GM23338 (cell line): Measurements from ENCODE around the gene TRHDE. TPM values are rescaled to one million over a fixed set of nuclear protein-coding genes. Genes with fewer than 3 reads are reported as not detected.

Experiments
- ATAC-seq: fragments of 200-7000 bp; cut with Tn5 transposase; 3 replicates; pipeline ENCODE4 v1.9.1; 2020
- DNase-seq: peaks from one replicate; pipeline ENCODE4 v3.0.0-alpha.2; 2015; ENCODE audit warnings: low spot score
- H2AFZ ChIP-seq: fragments of 200-600 bp; sonication (generic); 2 replicates; pipeline ENCODE4 v1.8.0; 2016; ENCODE audit warnings: antibody characterized with exemption, mild to moderate bottlenecking, moderate library complexity
- H3F3A ChIP-seq: fragments of 200-600 bp; sonication (generic); replicated peaks from 2 replicates; pipeline ENCODE4 v1.8.0; 2017; ENCODE audit warnings: antibody characterized with exemption, mixed run types, low read depth
- H3K27ac ChIP-seq: fragments of 200-600 bp; sonication (generic); 2 replicates; pipeline ENCODE4 v1.6.1; 2016; ENCODE audit warnings: low read depth
- H3K27me3 ChIP-seq: fragments of 200-600 bp; sonication (generic); 2 replicates; pipeline ENCODE4 v1.8.0; 2016; ENCODE audit warnings: mild to moderate bottlenecking, mixed run types, moderate library complexity; ENCODE audit not compliant: insufficient read depth
- H3K36me3 ChIP-seq: fragments of 200-600 bp; sonication (generic); 2 replicates; pipeline ENCODE4 v1.8.0; 2016; ENCODE audit warnings: mild to moderate bottlenecking; ENCODE audit not compliant: insufficient read depth
- H3K4me1 ChIP-seq: fragments of 200-600 bp; sonication (generic); 2 replicates; pipeline ENCODE4 v1.8.0; 2016; ENCODE audit warnings: mild to moderate bottlenecking, moderate library complexity; ENCODE audit not compliant: insufficient read depth
- H3K4me2 ChIP-seq: fragments of 200-600 bp; sonication (generic); 2 replicates; pipeline ENCODE4 v1.7.1; 2017; ENCODE audit warnings: mixed run types
- H3K4me3 ChIP-seq: fragments of 200-600 bp; sonication (generic); 2 replicates; pipeline ENCODE4 v1.6.1; 2016; ENCODE audit warnings: mixed run types
- H3K79me2 ChIP-seq: fragments of 200-600 bp; sonication (generic); replicated peaks from 2 replicates; pipeline ENCODE4 v1.8.0; 2017; ENCODE audit warnings: mild to moderate bottlenecking; ENCODE audit not compliant: insufficient read depth
- H3K9me2 ChIP-seq: fragments of 200-600 bp; sonication (generic); 2 replicates; pipeline ENCODE4 v1.8.0; 2017; ENCODE audit not compliant: insufficient read depth
- H4K20me1 ChIP-seq: fragments of 200-600 bp; sonication (generic); replicated peaks from 2 replicates; pipeline ENCODE4 v1.8.0; 2017; ENCODE audit warnings: mild to moderate bottlenecking; ENCODE audit not compliant: insufficient read depth
- H3K27ac Mint-ChIP-seq: 2 replicates; pipeline ENCODE4 v1.8.0; 2020; ENCODE audit warnings: inconsistent platforms, mild to moderate bottlenecking, moderate library complexity, mixed read lengths
- H3K27me3 Mint-ChIP-seq: 3 replicates; pipeline ENCODE4 v1.8.0; 2022; ENCODE audit warnings: low read depth, mild to moderate bottlenecking, moderate library complexity, mixed read lengths, inconsistent platforms; ENCODE audit not compliant: insufficient read depth, poor library complexity
- H3K36me3 Mint-ChIP-seq: 3 replicates; pipeline ENCODE4 v1.8.0; 2021; ENCODE audit warnings: low read depth, mild to moderate bottlenecking, inconsistent platforms, moderate library complexity, mixed read lengths
- H3K4me1 Mint-ChIP-seq: 3 replicates; pipeline ENCODE4 v1.8.0; 2020; ENCODE audit warnings: mild to moderate bottlenecking, inconsistent platforms, mixed read lengths
- H3K4me3 Mint-ChIP-seq: 3 replicates; pipeline ENCODE4 v1.8.0; 2021; ENCODE audit warnings: moderate library complexity, mild to moderate bottlenecking, inconsistent platforms, mixed read lengths
- H3K9me3 Mint-ChIP-seq: 3 replicates; pipeline ENCODE4 v1.8.0; 2020; ENCODE audit warnings: moderate library complexity, mild to moderate bottlenecking, inconsistent platforms, mixed read lengths
- CREB1 ChIP-seq: fragments of 250-450 bp; sonication (Bioruptor Pico); IDR thresholded peaks from 2 replicates; pipeline ENCODE4 v1.5.0; 2020; ENCODE audit warnings: low read depth, mild to moderate bottlenecking, moderate library complexity
- CTCF ChIP-seq, 2 experiments: fragments of 200-600 bp in 1 of 2; sonication (generic) in 1 of 2; conservative IDR thresholded peaks; 2 replicates each; pipeline versions ENCODE4 v1.5.1 to v1.6.1; 2016 to 2017; ENCODE audit warnings: antibody characterized with exemption in 2 of 2, low read depth in 2 of 2, mild to moderate bottlenecking in 2 of 2, moderate library complexity in 1 of 2
- ETS1 ChIP-seq: IDR thresholded peaks from 2 replicates; pipeline ENCODE4 v1.6.1; 2016; ENCODE audit warnings: antibody characterized with exemption
- EZH2 ChIP-seq: fragments of 200-600 bp; sonication (generic); IDR thresholded peaks from one replicate; pipeline ENCODE4 v1.8.0; 2017; ENCODE audit warnings: antibody characterized with exemption, mild to moderate bottlenecking, low read depth; ENCODE audit not compliant: unreplicated experiment
- EZH2phosphoT487 ChIP-seq: fragments of 200-600 bp; sonication (generic); IDR thresholded peaks from one replicate; pipeline ENCODE4 v1.8.1; 2018; ENCODE audit warnings: antibody characterized with exemption; ENCODE audit not compliant: unreplicated experiment
- JUNB ChIP-seq: IDR thresholded peaks from one replicate; pipeline ENCODE4 v1.6.1; 2016; ENCODE audit warnings: antibody characterized with exemption; ENCODE audit not compliant: unreplicated experiment
- NANOG ChIP-seq: IDR thresholded peaks from 2 replicates; pipeline ENCODE4 v1.6.1; 2016; ENCODE audit warnings: antibody characterized with exemption, borderline replicate concordance
- POLR2AphosphoS5 ChIP-seq: IDR thresholded peaks from 2 replicates; pipeline ENCODE4 v1.6.1; 2016; ENCODE audit warnings: antibody characterized with exemption, low read depth
- REST ChIP-seq: IDR thresholded peaks from one replicate; pipeline ENCODE4 v1.6.1; 2018; ENCODE audit warnings: antibody characterized with exemption; ENCODE audit not compliant: unreplicated experiment
- STAT1 ChIP-seq: IDR thresholded peaks from one replicate; pipeline ENCODE4 v1.6.1; 2016; ENCODE audit warnings: antibody characterized with exemption; ENCODE audit not compliant: unreplicated experiment
- ZNF114 ChIP-seq: fragments of 250-450 bp; sonication (Bioruptor Pico); IDR thresholded peaks from 2 replicates; pipeline ENCODE4 v1.5.0; 2020; ENCODE audit warnings: mild to moderate bottlenecking, moderate library complexity
- ZNF331 ChIP-seq: fragments of 250-450 bp; sonication (Bioruptor Pico); IDR thresholded peaks from 2 replicates; pipeline ENCODE4 v1.5.0; 2020; ENCODE audit warnings: low read depth, mild to moderate bottlenecking, moderate library complexity
- ZNF462 ChIP-seq: fragments of 250-450 bp; sonication (Bioruptor Pico); IDR thresholded peaks from 2 replicates; pipeline ENCODE4 v1.5.0; 2020; ENCODE audit warnings: mild to moderate bottlenecking, moderate library complexity
- polyA plus RNA-seq: library from polyadenylated mRNA; unstranded; fragments of >200 nt; fragmentation: Nextera tagmentation; extraction: Ambion mirVana; gene quantifications from 2 replicates; pipeline ENCODE4 v1.2.1, GENCODE V29; 2016
- total RNA-seq: library from RNA; depleted of rRNA; stranded (reverse); fragments of >200 nt; shearing (Covaris generic); gene quantifications from 2 replicates; pipeline ENCODE4 v1.2.3, GENCODE V29; 2014

The TRHDE gene
- total and polyA plus RNA-seq, 2 experiments from 2014 or later, result 1.3 to 7.7 TPM

GRCh38 chr12:72499244-72499643, 227.1 kb downstream of the TRHDE start:
- H3K27ac ChIP-seq, result no peak overlapping the region
- H2AFZ ChIP-seq, result no peak overlapping the region
- no peaks in the 10 kb centered on the region; the same call in 1 of the 2 replicates for H3K9me2 ChIP-seq
- TF ChIP-seq CTCF (conservative IDR thresholded peaks at IDR 0.05; ENCODE audit: low read depth in 2 of 2), result no peak
- TF ChIP-seq ZNF114 (CRISPR knock-in tag), result no peak
- no peak for TF ChIP-seq JUNB
- no peak for TF ChIP-seq POLR2AphosphoS5
- TF ChIP-seq NANOG, result no peak
- no peak for TF ChIP-seq REST
- no peak for TF ChIP-seq ETS1
- no peak for TF ChIP-seq EZH2
- TF ChIP-seq CREB1 (CRISPR knock-in tag), result no peak
- no peak for TF ChIP-seq STAT1
- no peak for TF ChIP-seq ZNF462 (CRISPR knock-in tag)
- TF ChIP-seq ZNF331 (CRISPR knock-in tag), result no peak
- TF ChIP-seq EZH2phosphoT487, result no peak
- Mint-ChIP-seq H3K36me3 (no peaks in the 10 kb centered on the region), H3K4me1 (no peaks in the 10 kb centered on the region), H3K4me3 (no peak overlapping the region), H3K27ac (no peak overlapping the region), H3K27me3 (no peaks in the 10 kb centered on the region), H3K9me3 (no peaks in the 10 kb centered on the region)
- no peak overlapping the region for H3K4me3 ChIP-seq
- no peaks in the 10 kb centered on the region for H3K36me3 ChIP-seq
- no peak for ATAC-seq
- no peaks in the 10 kb centered on the region for H3K4me1 ChIP-seq
- no peak overlapping the region for H3K4me2 ChIP-seq
- no peaks in the 10 kb centered on the region for H4K20me1 ChIP-seq
- H3K79me2 ChIP-seq, result no peaks in the 10 kb centered on the region
- H3K27me3 ChIP-seq, result no peaks in the 10 kb centered on the region
- no peak for DNase-seq
- H3F3A ChIP-seq, result no peaks in the 10 kb centered on the region
